Chondrocyte (in vitro differentiated cells): ENCODE measurements around the gene ZNF92. TPM values are rescaled to one million over a fixed set of nuclear protein-coding genes. Genes with fewer than 3 reads are reported as not detected.

Experiments
- DNase-seq: peaks from one replicate; pipeline ENCODE4 v3.0.0; 2021; ENCODE audit warnings: mixed read lengths, low spot score
- H3K27ac Mint-ChIP-seq: one replicate; pipeline ENCODE4 v1.8.0; 2021; ENCODE audit warnings: mild to moderate bottlenecking, moderate library complexity, mixed read lengths; ENCODE audit not compliant: unreplicated experiment
- H3K27me3 Mint-ChIP-seq: 2 replicates; pipeline ENCODE4 v1.8.0; 2021; ENCODE audit warnings: low read depth, mixed read lengths
- H3K36me3 Mint-ChIP-seq: 2 replicates; pipeline ENCODE4 v1.8.0; 2021; ENCODE audit warnings: low read depth, mixed read lengths
- H3K4me1 Mint-ChIP-seq: 2 replicates; pipeline ENCODE4 v1.8.0; 2021; ENCODE audit warnings: low read depth, mild to moderate bottlenecking, mixed read lengths
- H3K4me3 Mint-ChIP-seq: one replicate; pipeline ENCODE4 v1.8.0; 2021; ENCODE audit warnings: mild to moderate bottlenecking, moderate library complexity, mixed read lengths; ENCODE audit not compliant: unreplicated experiment
- H3K9me3 Mint-ChIP-seq: 2 replicates; pipeline ENCODE4 v1.8.0; 2021; ENCODE audit warnings: low read depth, mixed read lengths
- total RNA-seq: library from RNA; stranded (reverse); gene quantifications from 3 replicates; pipeline ENCODE4 v1.2.1, GENCODE V29; 2021
- TF ChIP-seq, protein P1 (sequence below): fragments of 200-600 bp; sonication (generic); IDR thresholded peaks from 2 replicates; pipeline ENCODE4 v1.5.0; 2021; ENCODE audit warnings: antibody characterized with exemption, mild to moderate bottlenecking, moderate library complexity

The ZNF92 gene
- total RNA-seq, 1 donor from 2014 or later, result 4.0 TPM

DNA sequence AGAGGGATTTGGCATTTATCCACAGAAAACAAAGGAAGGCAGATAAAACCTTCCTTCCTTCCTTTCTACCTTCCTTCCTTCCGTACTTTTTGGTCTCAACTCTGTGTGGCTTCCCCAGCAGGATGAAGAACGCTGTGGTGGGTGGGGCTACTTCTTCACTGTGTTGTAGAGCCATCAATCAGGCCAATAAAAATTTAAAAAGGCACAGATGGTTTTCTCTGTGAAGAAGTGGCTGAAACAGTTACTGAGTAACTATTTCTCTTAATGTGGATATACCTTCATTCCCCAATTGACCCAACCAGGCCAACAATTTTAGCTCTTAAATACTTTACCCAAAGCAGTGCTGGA lies 75.8 kb downstream of the ZNF92 start:
- no peak for DNase-seq
- Mint-ChIP-seq H3K4me3 (no peak overlapping the region), H3K27me3 (peaks cover 17% of the 10 kb centered on the region), H3K27ac (no peak overlapping the region), H3K4me1 (no peaks in the 10 kb centered on the region), H3K9me3 (peaks cover 11% of the 10 kb centered on the region), H3K36me3 (no peaks in the 10 kb centered on the region)
- TF ChIP-seq, protein P1, sequence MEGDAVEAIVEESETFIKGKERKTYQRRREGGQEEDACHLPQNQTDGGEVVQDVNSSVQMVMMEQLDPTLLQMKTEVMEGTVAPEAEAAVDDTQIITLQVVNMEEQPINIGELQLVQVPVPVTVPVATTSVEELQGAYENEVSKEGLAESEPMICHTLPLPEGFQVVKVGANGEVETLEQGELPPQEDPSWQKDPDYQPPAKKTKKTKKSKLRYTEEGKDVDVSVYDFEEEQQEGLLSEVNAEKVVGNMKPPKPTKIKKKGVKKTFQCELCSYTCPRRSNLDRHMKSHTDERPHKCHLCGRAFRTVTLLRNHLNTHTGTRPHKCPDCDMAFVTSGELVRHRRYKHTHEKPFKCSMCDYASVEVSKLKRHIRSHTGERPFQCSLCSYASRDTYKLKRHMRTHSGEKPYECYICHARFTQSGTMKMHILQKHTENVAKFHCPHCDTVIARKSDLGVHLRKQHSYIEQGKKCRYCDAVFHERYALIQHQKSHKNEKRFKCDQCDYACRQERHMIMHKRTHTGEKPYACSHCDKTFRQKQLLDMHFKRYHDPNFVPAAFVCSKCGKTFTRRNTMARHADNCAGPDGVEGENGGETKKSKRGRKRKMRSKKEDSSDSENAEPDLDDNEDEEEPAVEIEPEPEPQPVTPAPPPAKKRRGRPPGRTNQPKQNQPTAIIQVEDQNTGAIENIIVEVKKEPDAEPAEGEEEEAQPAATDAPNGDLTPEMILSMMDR, result no peak
